Loucy (cell line): ENCODE measurements around the gene CAMK1D.

Experiments
- EZH2phosphoT487 ChIP-seq: fragments of 200-600 bp; IDR thresholded peaks from 2 replicates; pipeline ENCODE4 v1.6.1; 2018; ENCODE audit warnings: antibody characterized with exemption, mild to moderate bottlenecking, moderate library complexity, borderline replicate concordance
- TF ChIP-seq, protein P1 (sequence below): fragments of 200-600 bp; sonication (generic); conservative IDR thresholded peaks from 2 replicates; pipeline ENCODE4 v1.5.1; 2014; ENCODE audit warnings: mild to moderate bottlenecking, antibody characterized with exemption, low read length

DNA sequence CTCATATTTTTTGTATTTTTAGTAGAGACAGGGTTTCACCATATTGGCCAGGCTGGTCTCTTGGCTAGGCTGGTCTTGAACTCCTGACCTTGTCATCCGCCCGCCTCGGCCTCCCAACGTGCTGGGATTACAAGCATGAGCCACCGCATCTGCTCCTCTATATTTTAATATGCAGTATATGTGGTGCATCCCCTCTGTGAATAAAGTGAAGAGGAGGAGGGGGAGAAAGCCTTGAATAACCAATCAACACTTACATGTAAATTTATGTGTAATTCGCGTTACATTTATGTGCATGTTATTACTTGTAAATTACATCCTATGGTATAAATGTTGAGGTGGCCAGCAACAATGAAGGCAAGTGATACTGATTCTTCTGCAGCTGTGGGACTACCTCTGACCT is 342.2 kb downstream of the CAMK1D start:
- TF ChIP-seq, protein P1, sequence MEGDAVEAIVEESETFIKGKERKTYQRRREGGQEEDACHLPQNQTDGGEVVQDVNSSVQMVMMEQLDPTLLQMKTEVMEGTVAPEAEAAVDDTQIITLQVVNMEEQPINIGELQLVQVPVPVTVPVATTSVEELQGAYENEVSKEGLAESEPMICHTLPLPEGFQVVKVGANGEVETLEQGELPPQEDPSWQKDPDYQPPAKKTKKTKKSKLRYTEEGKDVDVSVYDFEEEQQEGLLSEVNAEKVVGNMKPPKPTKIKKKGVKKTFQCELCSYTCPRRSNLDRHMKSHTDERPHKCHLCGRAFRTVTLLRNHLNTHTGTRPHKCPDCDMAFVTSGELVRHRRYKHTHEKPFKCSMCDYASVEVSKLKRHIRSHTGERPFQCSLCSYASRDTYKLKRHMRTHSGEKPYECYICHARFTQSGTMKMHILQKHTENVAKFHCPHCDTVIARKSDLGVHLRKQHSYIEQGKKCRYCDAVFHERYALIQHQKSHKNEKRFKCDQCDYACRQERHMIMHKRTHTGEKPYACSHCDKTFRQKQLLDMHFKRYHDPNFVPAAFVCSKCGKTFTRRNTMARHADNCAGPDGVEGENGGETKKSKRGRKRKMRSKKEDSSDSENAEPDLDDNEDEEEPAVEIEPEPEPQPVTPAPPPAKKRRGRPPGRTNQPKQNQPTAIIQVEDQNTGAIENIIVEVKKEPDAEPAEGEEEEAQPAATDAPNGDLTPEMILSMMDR: no peak
- no peak for TF ChIP-seq EZH2phosphoT487
